Spleen (tissue), 7 donors: ENCODE data around the gene PKHD1.

Source experiments
- POLR2A ChIP-seq, 3 donors: fragments of 450-650 bp; IDR thresholded peaks; one replicate each; pipeline ENCODE4 v1.5.1; 2017; ENCODE audit warnings: antibody characterized with exemption in 3 of 3, mild to moderate bottlenecking in 1 of 3
- POLR2AphosphoS5 ChIP-seq, 3 donors: sonication (generic); formaldehyde crosslinking; IDR thresholded peaks; one replicate each; pipeline ENCODE4 v1.5.1; 2017; ENCODE audit warnings: antibody characterized with exemption in 3 of 3
- TF ChIP-seq, protein P1 (sequence below), 11 experiments: fragments of 200-600 bp in 7 of 11; fragments of 450-650 bp in 4 of 11; sonication (generic) in 4 of 11; IDR thresholded peaks in 8 of 11; conservative IDR thresholded peaks in 3 of 11; 1 replicate in 7 of 11; 2 replicates in 4 of 11; pipeline versions ENCODE4 v1.4.0 to v1.8.0; 2016 to 2021; ENCODE audit warnings: antibody characterized with exemption in 11 of 11, inconsistent platforms in 4 of 11, mild to moderate bottlenecking in 1 of 11
- donor health status: DM: no; HTN: no; CAD: no; lungs with moderate emphysema.
- donor health status: DM: no; HTN: no; CAD: no.
- donor health status: DM: no; HTN: no; CAD: no.

DNA sequence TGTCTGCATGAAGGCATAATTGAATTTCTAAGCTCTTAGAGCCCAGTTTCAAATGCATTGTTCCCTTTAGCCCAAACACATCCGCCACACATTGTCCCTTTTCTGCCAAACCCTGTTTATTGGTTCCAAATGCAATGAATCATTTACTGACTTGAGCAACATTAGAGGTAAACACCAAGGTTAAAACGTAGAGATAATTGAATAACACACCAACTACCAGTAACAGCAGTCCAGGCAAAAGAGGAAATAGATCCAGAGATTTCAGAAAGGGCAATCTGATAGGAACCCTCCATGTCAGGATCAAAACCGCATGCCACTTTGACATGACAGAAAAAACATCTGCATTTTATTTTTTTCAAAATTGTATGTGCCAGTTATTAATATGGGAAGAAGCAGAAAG lies 114.8 kb downstream of the PKHD1 start:
- TF ChIP-seq, protein P1, sequence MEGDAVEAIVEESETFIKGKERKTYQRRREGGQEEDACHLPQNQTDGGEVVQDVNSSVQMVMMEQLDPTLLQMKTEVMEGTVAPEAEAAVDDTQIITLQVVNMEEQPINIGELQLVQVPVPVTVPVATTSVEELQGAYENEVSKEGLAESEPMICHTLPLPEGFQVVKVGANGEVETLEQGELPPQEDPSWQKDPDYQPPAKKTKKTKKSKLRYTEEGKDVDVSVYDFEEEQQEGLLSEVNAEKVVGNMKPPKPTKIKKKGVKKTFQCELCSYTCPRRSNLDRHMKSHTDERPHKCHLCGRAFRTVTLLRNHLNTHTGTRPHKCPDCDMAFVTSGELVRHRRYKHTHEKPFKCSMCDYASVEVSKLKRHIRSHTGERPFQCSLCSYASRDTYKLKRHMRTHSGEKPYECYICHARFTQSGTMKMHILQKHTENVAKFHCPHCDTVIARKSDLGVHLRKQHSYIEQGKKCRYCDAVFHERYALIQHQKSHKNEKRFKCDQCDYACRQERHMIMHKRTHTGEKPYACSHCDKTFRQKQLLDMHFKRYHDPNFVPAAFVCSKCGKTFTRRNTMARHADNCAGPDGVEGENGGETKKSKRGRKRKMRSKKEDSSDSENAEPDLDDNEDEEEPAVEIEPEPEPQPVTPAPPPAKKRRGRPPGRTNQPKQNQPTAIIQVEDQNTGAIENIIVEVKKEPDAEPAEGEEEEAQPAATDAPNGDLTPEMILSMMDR (IDR thresholded peaks at IDR 0.05 in 8 of 11, conservative IDR thresholded peaks at IDR 0.05 in 3 of 11): no peak
- TF ChIP-seq POLR2A (IDR thresholded peaks at IDR 0.05): no peak
- no peak for TF ChIP-seq POLR2AphosphoS5 (IDR thresholded peaks at IDR 0.05)
